ENCODE data around the gene ZNF787.
"Not testable (repeated sequence)": the region's sequence is repeated elsewhere in the genome, so short reads cannot be mapped to it uniquely, and the experiment has no call there.

The ZNF787 gene

GRCh38 chr19:56121180-56122167, at the start of gene ZNF787:
ZNF787 (minus strand) TSS chr19:56121295; CDS start chr19:56103217, 18,078 bp downstream.
- peak; percentile 97 for DNase-seq

GRCh38 chr19:56170261-56170660, 49.2 kb upstream of the ZNF787 start:
- no peak for DNase-seq

- DNase-seq: no peak
Measured at GRCh38 chr19:56167064-56167578, 46.0 kb upstream of the ZNF787 start.

- DNase-seq: no peak
Measured at GRCh38 chr19:56163097-56163496, 42.0 kb upstream of the ZNF787 start.

- DNase-seq: no peak
Measured at GRCh38 chr19:56162258-56162657, 41.2 kb upstream of the ZNF787 start.

- no peak for DNase-seq
Measured at GRCh38 chr19:56161534-56161933, 40.4 kb upstream of the ZNF787 start.

- no peak for DNase-seq
Measured at GRCh38 chr19:56159622-56160271, 38.7 kb upstream of the ZNF787 start.

- DNase-seq: no peak
Measured at GRCh38 chr19:56159009-56159559, 38.0 kb upstream of the ZNF787 start.

GRCh38 chr19:56158170-56158757, 37.2 kb upstream of the ZNF787 start:
- DNase-seq: no peak

GRCh38 chr19:56156768-56157167, 35.7 kb upstream of the ZNF787 start:
- no peak for DNase-seq

GRCh38 chr19:56155124-56155687, 34.1 kb upstream of the ZNF787 start:
- DNase-seq: no peak

- DNase-seq: no peak
Measured at GRCh38 chr19:56153507-56153906, 32.4 kb upstream of the ZNF787 start.

GRCh38 chr19:56152644-56153043, 31.5 kb upstream of the ZNF787 start:
- DNase-seq: no peak

GRCh38 chr19:56150358-56150757, 29.3 kb upstream of the ZNF787 start:
- no peak for DNase-seq

- no peak for DNase-seq
Measured at GRCh38 chr19:56149656-56150038, 28.6 kb upstream of the ZNF787 start.

GRCh38 chr19:56148955-56149655, 28.0 kb upstream of the ZNF787 start:
- not testable (repeated sequence) for DNase-seq

- no peak for DNase-seq
Measured at GRCh38 chr19:56148096-56148495, 27.0 kb upstream of the ZNF787 start.

- no peak for DNase-seq
Measured at GRCh38 chr19:56147307-56147706, 26.2 kb upstream of the ZNF787 start.

GRCh38 chr19:56146904-56147303, 25.8 kb upstream of the ZNF787 start:
- no peak for DNase-seq

GRCh38 chr19:56145698-56146097, 24.6 kb upstream of the ZNF787 start:
- DNase-seq: no peak

- DNase-seq: no peak
Measured at GRCh38 chr19:56144831-56145230, 23.7 kb upstream of the ZNF787 start.

GRCh38 chr19:56144376-56144775, 23.3 kb upstream of the ZNF787 start:
- DNase-seq: no peak
